Liver (tissue), 9 donors: ENCODE measurements around the gene NADK. TPM values are rescaled to one million over a fixed set of nuclear protein-coding genes. Genes with fewer than 3 reads are reported as not detected.
A peak's percentile ranks its signal among the peaks of the same experiment; 100 is the strongest.

ENCODE experiments used
- DNase-seq: peaks from one replicate; pipeline ENCODE4 v3.0.0-alpha.2; 2017; ENCODE audit warnings: low spot score
- H3K27ac ChIP-seq, 2 donors: one replicate each; pipeline ENCODE4 v1.7.0; 2013; ENCODE audit warnings: inconsistent platforms in 2 of 2, low read length in 2 of 2, control low read depth in 1 of 2, low read depth in 1 of 2, mild to moderate bottlenecking in 1 of 2
- H3K27me3 ChIP-seq, 4 donors: one replicate each; pipeline versions ENCODE4 v1.6.1 to v1.7.0; 2013; ENCODE audit warnings: low read length in 3 of 4, inconsistent platforms in 1 of 4, mild to moderate bottlenecking in 1 of 4, moderate library complexity in 1 of 4; ENCODE audit not compliant: control insufficient read depth in 4 of 4, insufficient read depth in 4 of 4
- H3K36me3 ChIP-seq, 4 donors: one replicate each; pipeline versions ENCODE4 v1.6.1 to v1.7.0; 2013; ENCODE audit warnings: low read length in 3 of 4, mild to moderate bottlenecking in 3 of 4, low read depth in 1 of 4, moderate library complexity in 1 of 4; ENCODE audit not compliant: control insufficient read depth in 4 of 4, insufficient read depth in 3 of 4
- H3K4me1 ChIP-seq, 4 donors: one replicate each; pipeline versions ENCODE4 v1.6.1 to v1.7.0; 2013; ENCODE audit warnings: low read length in 3 of 4, mild to moderate bottlenecking in 3 of 4, moderate library complexity in 1 of 4; ENCODE audit not compliant: control insufficient read depth in 4 of 4, insufficient read depth in 4 of 4
- H3K4me3 ChIP-seq, 3 donors: one replicate each; pipeline versions ENCODE4 v1.6.1 to v1.7.0; 2013; ENCODE audit warnings: low read length in 3 of 3, control low read depth in 1 of 3, low read depth in 1 of 3, mild to moderate bottlenecking in 1 of 3
- H3K9ac ChIP-seq, 2 donors: one replicate each; pipeline ENCODE4 v1.7.0; 2013; ENCODE audit warnings: low read length in 2 of 2, mild to moderate bottlenecking in 2 of 2, moderate library complexity in 2 of 2, control low read depth in 1 of 2, low read depth in 1 of 2
- H3K9me3 ChIP-seq, 4 donors: one replicate each; pipeline versions ENCODE4 v1.6.1 to v1.7.0; 2013; ENCODE audit warnings: low read length in 3 of 4; ENCODE audit not compliant: control insufficient read depth in 4 of 4
- GABPA ChIP-seq, 2 donors: IDR thresholded peaks in 1 of 2; conservative IDR thresholded peaks in 1 of 2; 2 replicates each; pipeline ENCODE4 v1.6.1; 2016; ENCODE audit warnings: antibody characterized with exemption in 2 of 2, mild to moderate bottlenecking in 1 of 2, moderate library complexity in 1 of 2
- HNF4A ChIP-seq, 2 donors: conservative IDR thresholded peaks; 2 replicates each; pipeline ENCODE4 v1.6.1; 2016; ENCODE audit warnings: antibody characterized with exemption in 2 of 2, mild to moderate bottlenecking in 2 of 2
- HNF4G ChIP-seq: IDR thresholded peaks from 2 replicates; pipeline ENCODE4 v1.6.1; 2016; ENCODE audit warnings: antibody characterized with exemption
- JUND ChIP-seq, 2 donors: IDR thresholded peaks; 2 replicates each; pipeline ENCODE4 v1.6.1; 2016; ENCODE audit warnings: antibody characterized with exemption in 2 of 2
- NR2F2 ChIP-seq: IDR thresholded peaks from 2 replicates; pipeline ENCODE4 v1.6.1; 2016; ENCODE audit warnings: antibody characterized with exemption
- RAD21 ChIP-seq, 2 donors: IDR thresholded peaks; 2 replicates each; pipeline ENCODE4 v1.6.1; 2016; ENCODE audit warnings: antibody characterized with exemption in 2 of 2, mild to moderate bottlenecking in 2 of 2
- RXRA ChIP-seq, 2 donors: IDR thresholded peaks; 2 replicates each; pipeline ENCODE4 v1.6.1; 2017 to 2018; ENCODE audit warnings: antibody characterized with exemption in 2 of 2, mild to moderate bottlenecking in 1 of 2
- SP1 ChIP-seq: IDR thresholded peaks from 2 replicates; pipeline ENCODE4 v1.6.1; 2018; ENCODE audit warnings: antibody characterized with exemption, mild to moderate bottlenecking
- TAF1 ChIP-seq: conservative IDR thresholded peaks from 2 replicates; pipeline ENCODE4 v1.6.1; 2016; ENCODE audit warnings: antibody characterized with exemption, mild to moderate bottlenecking
- YY1 ChIP-seq: IDR thresholded peaks from 2 replicates; pipeline ENCODE4 v1.6.1; 2016; ENCODE audit warnings: antibody characterized with exemption, mild to moderate bottlenecking
- ZBTB33 ChIP-seq: IDR thresholded peaks from 2 replicates; pipeline ENCODE4 v1.6.1; 2016; ENCODE audit warnings: antibody characterized with exemption
- WGBS: extraction: QIAGEN DNeasy Blood & Tissue Kit; methylation state at CpG from one replicate; pipeline ENCODE4 v1.1.7; 2013; 5-methylcytosine and 5-hydroxymethylcytosine counted together
- polyA plus RNA-seq, 2 donors: library from polyadenylated mRNA; stranded (reverse) in 1 of 2; unstranded in 1 of 2; fragments of 200-250 nt in 1 of 2; fragments of >200 nt in 1 of 2; fragmentation: Nextera tagmentation in 1 of 2; extraction: Ambion mirVana in 1 of 2; gene quantifications; one replicate each; pipeline versions ENCODE4 v1.2.1 to v1.2.3, GENCODE V29; 2013 to 2015
- total RNA-seq, 2 donors: library from RNA; depleted of rRNA; stranded (reverse); fragments of >200 nt; gene quantifications; one replicate each; pipeline ENCODE4 v1.2.3, GENCODE V29; 2014
- TF ChIP-seq, protein P1 (sequence below): fragments of 150-350 bp; IDR thresholded peaks from 2 replicates; pipeline ENCODE4 v1.5.1; 2017; ENCODE audit warnings: improper control_type of control experiment, low read depth, low read length; ENCODE audit not compliant: missing input control
- TF ChIP-seq, protein P2 (sequence below): IDR thresholded peaks from 2 replicates; pipeline ENCODE4 v1.6.1; 2016; ENCODE audit warnings: antibody characterized with exemption
- TF ChIP-seq, protein P3 (sequence below): IDR thresholded peaks from 2 replicates; pipeline ENCODE4 v1.6.1; 2016; ENCODE audit warnings: antibody characterized with exemption
- donor health status: healthy.
- donor health status: healthy.
- donor health status: healthy.
- donor health status: healthy.
- donor health status: healthy.

Gene NADK
- total and polyA plus RNA-seq, 4 donors = 39.2 to 105 (median 83.6) TPM

- Histone ChIP-seq H3K4me3 (peak overlapping the region; percentile 8 to 61 (median 27)), H3K9ac (peak overlapping the region; percentile 66 to 74), H3K27ac (peak overlapping the region; percentile 88 to 89), H3K36me3 (peaks cover 12 to 41% (median 21%) of the 10 kb centered on the region in 4 donors), H3K27me3 (no peaks in the 10 kb centered on the region), H3K4me1 (peaks cover 13 to 48% (median 30%) of the 10 kb centered on the region in 4 donors), H3K9me3 (no peaks in the 10 kb centered on the region)
- no peak for TF ChIP-seq RXRA (IDR thresholded peaks at IDR 0.05)
- peak; percentile 24 for TF ChIP-seq HNF4G
- TF ChIP-seq, protein P1, sequence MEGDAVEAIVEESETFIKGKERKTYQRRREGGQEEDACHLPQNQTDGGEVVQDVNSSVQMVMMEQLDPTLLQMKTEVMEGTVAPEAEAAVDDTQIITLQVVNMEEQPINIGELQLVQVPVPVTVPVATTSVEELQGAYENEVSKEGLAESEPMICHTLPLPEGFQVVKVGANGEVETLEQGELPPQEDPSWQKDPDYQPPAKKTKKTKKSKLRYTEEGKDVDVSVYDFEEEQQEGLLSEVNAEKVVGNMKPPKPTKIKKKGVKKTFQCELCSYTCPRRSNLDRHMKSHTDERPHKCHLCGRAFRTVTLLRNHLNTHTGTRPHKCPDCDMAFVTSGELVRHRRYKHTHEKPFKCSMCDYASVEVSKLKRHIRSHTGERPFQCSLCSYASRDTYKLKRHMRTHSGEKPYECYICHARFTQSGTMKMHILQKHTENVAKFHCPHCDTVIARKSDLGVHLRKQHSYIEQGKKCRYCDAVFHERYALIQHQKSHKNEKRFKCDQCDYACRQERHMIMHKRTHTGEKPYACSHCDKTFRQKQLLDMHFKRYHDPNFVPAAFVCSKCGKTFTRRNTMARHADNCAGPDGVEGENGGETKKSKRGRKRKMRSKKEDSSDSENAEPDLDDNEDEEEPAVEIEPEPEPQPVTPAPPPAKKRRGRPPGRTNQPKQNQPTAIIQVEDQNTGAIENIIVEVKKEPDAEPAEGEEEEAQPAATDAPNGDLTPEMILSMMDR = no peak
- TF ChIP-seq GABPA (IDR thresholded peaks at IDR 0.05 in 1 of 2, conservative IDR thresholded peaks at IDR 0.05 in 1 of 2) = no peak
- TF ChIP-seq SP1 = no peak
- peak in 1 of 2 donors; percentile 58 for TF ChIP-seq HNF4A (conservative IDR thresholded peaks at IDR 0.05)
- DNase-seq = no peak
- WGBS = 43% methylated on average over 25 of the region's 25 CpGs
These were observed 20.7 kb downstream of the NADK start for GRCh38 chr1:1757422-1758058.

GRCh38 chr1:1756661-1757421 lies 21.4 kb downstream of the NADK start:
- peaks cover 13 to 48% (median 29%) of the 10 kb centered on the region in 4 donors for H3K4me1 ChIP-seq

More at GRCh38 chr1:1756661-1757421, 21.4 kb downstream of the NADK start:
- Histone ChIP-seq H3K36me3 (peaks cover 12 to 42% (median 18%) of the 10 kb centered on the region in 4 donors), H3K27me3 (no peaks in the 10 kb centered on the region), H3K9ac (no peak overlapping the region), H3K4me3 (peak overlapping the region in 2 of 3 donors; percentile 27 to 61), H3K27ac (peak overlapping the region; percentile 88 to 89), H3K9me3 (no peaks in the 10 kb centered on the region)
- DNase-seq = no peak
- 91% methylated on average over 33 of the region's 33 CpGs for WGBS
- TF ChIP-seq, protein P2, sequence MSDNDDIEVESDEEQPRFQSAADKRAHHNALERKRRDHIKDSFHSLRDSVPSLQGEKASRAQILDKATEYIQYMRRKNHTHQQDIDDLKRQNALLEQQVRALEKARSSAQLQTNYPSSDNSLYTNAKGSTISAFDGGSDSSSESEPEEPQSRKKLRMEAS = no peak
- TF ChIP-seq SP1 = no peak
- no peak for TF ChIP-seq GABPA (IDR thresholded peaks at IDR 0.05 in 1 of 2, conservative IDR thresholded peaks at IDR 0.05 in 1 of 2)
- no peak for TF ChIP-seq NR2F2
- no peak for TF ChIP-seq RAD21 (IDR thresholded peaks at IDR 0.05)
- no peak for TF ChIP-seq YY1
- TF ChIP-seq HNF4G = no peak
- TF ChIP-seq TAF1 = no peak
- no peak for TF ChIP-seq HNF4A (conservative IDR thresholded peaks at IDR 0.05)
- TF ChIP-seq JUND (IDR thresholded peaks at IDR 0.05) = no peak
- TF ChIP-seq, protein P1 = no peak
- TF ChIP-seq ZBTB33 = no peak
- TF ChIP-seq, protein P3, sequence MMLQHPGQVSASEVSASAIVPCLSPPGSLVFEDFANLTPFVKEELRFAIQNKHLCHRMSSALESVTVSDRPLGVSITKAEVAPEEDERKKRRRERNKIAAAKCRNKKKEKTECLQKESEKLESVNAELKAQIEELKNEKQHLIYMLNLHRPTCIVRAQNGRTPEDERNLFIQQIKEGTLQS = no peak
